Activated CD4-positive, alpha-beta T cell treated with anti-CD3 and anti-CD28 coated beads, Interleukin-2, amount 50 U/mL, for 48 hours (primary cell): ENCODE data around the gene RBP3.

Experiments
- DNase-seq, 2 experiments: peaks; one replicate each; pipeline ENCODE4 v3.0.0-alpha.2; 2020

The RBP3 gene

GRCh38 chr10:47359626-47360418 lies 11.7 kb downstream of the RBP3 start:
- DNase-seq: no peak

GRCh38 chr10:47360419-47361040 lies 12.4 kb downstream of the RBP3 start:
- no peak for DNase-seq

DNA sequence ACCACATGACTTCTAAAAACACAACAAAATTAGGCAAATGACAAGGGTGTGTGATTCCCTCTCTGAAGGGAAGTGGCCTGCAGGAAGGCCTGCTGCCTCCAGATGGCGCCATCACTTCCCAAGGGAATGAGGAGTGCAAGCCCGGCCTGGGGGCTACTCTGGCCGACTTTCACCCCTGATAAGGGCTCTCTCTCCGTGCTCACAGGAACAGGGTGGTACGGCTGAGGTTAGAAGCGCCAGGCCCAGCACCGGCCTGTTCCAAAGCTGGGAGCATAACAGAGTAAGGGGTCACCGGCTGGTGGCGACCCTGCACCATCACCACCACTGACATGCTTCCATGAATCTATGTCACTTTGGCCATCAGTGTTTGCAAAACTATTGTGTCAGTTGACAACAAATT lies 13.1 kb downstream of the RBP3 start:
- peak; percentile 45 to 54 for DNase-seq

- DNase-seq: no peak
Measured at GRCh38 chr10:47362199-47362598, 14.0 kb downstream of the RBP3 start.

GRCh38 chr10:47363781-47364180 lies 15.6 kb downstream of the RBP3 start:
- DNase-seq: no peak

DNA sequence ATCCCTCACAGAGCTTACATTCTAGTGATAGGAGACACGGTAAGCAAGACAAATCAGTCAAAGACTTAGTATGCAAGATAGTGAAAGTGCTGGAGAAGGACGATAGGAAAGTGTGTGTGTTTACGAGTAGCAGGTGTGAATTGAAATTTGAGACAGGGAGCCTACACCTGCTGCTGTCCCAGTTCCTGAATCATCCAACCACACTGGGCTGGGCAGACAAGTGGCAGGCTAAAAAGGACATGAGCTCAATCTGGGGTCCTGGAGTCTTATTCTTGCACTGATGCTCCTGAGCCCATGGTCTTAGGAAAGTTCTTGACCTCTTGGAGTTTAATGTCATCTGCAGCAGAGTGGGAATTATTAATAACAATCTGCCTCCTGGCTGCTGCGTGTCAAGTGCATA lies 16.2 kb downstream of the RBP3 start:
- no peak for DNase-seq

- DNase-seq: no peak
Measured at GRCh38 chr10:47364911-47365310, 16.7 kb downstream of the RBP3 start.

GRCh38 chr10:47365431-47366180 lies 17.4 kb downstream of the RBP3 start:
- DNase-seq: no peak

DNA sequence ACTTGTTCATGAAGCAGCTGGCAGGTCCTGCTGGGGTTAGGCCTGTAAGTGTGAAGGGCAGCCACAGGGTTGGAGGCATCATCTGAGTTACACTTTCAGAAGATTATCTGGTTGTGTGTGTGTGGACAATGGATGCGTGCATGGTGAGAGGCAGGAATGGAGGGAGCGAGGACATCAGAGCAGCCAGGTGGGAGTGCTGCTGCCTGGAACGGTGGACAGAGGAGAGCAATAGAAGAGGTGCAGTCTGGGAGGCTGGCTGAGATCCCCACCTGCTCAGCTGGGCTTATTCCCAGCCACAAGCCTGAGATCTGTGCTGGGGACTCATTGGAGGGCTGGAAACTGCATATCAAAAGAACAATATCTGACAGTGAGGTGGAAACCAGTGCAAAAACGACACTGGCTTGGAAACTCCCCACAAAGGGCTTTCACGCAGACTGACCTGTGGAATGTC lies 18.0 kb downstream of the RBP3 start:
- no peak for DNase-seq

DNA sequence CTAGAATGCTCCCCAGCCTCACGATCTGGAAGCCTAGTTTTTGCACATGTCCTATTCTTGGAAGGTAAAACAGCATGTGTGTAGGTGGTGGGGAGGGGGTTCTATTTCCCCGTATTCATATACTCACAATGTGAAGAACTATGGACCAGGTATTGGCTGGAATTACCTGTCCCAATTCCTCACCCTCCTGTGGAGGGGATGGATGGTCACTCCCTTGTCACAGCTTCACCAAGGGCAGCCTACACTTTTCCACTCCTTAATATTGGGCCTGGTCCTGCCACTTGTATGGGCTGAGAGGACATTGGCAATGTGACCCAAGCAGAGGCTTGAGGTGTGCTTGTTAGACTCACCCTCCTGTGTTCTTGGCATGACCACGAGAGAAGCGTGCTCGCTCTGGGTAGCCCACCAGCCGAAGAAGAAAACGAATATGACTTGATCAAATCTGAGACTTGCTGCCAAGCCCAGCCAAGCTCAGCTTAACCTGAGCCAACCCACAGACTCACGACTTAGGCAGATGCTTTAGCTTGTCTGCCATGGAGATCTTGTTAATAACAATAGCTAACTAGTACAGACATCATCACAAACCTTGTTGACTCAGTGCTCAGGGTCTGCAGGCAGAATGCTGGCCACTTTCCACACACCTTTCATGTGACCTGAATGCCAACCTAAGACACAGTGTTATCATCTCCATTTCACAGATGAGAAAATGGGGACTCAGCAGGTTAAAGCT lies 18.7 kb downstream of the RBP3 start:
- DNase-seq: no peak

DNA sequence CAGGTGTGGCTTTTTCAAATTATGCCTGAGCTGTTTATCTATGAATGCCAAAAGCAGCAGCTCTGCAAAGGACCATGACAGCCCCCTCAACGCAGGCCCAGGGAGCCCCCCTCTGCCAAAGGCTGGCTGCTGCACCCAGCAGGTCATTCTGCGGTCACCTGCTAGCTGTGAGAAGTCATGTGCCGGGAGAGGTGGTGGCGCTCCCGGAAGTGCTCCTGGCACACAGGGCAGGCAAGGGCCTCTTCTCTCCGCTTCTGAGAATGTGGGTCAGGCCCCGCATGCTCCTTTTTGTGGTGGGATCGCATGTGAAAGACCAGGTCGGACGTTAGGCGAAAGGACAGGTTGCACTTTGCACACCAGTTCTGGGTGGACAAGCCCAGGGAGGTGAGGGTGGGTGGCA lies 19.5 kb downstream of the RBP3 start:
- no peak for DNase-seq

DNA sequence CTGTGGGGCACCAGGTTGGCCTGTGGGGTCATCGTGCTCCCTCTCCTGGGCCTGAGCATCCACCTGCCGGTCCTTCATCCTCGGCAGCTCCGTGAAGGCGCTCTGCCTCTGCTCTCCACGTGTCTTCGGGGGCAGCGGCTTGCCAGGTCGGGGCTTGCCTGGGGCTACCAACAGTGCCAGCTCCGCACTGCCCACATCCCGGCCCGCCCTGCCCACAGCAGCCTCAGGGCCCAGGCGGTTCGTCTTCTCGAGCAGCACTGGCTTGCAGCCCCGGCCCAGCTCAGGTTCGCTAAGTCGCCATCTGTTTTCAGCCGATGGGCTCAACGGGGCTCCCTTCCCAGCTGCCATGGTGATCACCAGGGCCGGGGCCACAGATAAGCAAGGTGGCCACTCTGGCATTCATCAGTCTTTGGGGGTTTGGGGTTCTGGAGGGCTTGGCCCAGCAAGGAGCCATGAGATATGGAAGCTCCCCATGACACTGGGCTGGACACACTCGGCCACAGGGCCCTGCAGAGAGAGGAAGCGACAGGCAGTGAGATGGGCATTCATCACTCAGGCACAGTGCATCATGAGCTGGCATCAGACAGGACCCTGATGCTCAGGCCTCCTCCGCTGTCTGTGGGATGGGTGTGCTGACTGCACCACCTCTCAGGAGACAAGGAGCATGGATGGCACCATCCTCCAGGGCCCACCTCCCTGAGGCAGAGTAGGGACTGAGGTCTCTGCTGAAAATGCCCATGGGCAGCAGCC lies 20.4 kb downstream of the RBP3 start:
- DNase-seq: no peak

DNA sequence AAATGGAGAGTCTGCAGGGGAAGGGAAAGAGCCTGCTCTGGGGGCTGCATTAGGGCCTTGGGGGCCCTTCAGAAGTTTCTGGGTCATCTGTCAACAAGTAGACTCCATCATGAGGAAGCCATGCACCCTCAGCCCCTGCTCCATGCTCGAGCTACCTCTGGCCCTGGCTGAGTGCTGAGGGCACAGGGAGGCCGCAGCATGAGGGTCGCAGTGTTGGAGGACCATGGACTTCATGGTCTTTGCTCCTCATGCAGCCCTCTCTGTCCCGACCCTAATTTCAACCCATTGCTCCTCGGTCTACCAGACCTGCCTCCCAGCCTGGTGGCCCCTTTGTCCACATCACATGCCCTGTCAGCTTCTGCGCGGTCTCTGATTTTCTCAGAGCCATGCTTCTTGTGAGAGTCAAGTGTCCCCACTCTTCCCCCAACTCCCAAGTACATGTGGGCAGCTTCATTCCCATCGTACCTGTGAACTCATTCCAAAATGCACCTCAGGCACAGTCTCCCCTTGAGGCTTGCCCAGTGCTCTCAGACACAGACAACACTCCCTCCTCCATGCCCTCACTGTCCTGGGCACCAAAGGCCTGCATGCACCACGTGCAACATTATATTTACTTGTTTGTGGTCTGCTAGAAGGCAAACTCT lies 21.2 kb downstream of the RBP3 start:
- DNase-seq: no peak

- no peak for DNase-seq
Measured at GRCh38 chr10:47370015-47370767, 22.0 kb downstream of the RBP3 start.

- DNase-seq: no peak
Measured at GRCh38 chr10:47370878-47371277, 22.7 kb downstream of the RBP3 start.

- no peak for DNase-seq
Measured at GRCh38 chr10:47371629-47372485, 23.7 kb downstream of the RBP3 start.

- no peak for DNase-seq
Measured at GRCh38 chr10:47372726-47373125, 24.6 kb downstream of the RBP3 start.

DNA sequence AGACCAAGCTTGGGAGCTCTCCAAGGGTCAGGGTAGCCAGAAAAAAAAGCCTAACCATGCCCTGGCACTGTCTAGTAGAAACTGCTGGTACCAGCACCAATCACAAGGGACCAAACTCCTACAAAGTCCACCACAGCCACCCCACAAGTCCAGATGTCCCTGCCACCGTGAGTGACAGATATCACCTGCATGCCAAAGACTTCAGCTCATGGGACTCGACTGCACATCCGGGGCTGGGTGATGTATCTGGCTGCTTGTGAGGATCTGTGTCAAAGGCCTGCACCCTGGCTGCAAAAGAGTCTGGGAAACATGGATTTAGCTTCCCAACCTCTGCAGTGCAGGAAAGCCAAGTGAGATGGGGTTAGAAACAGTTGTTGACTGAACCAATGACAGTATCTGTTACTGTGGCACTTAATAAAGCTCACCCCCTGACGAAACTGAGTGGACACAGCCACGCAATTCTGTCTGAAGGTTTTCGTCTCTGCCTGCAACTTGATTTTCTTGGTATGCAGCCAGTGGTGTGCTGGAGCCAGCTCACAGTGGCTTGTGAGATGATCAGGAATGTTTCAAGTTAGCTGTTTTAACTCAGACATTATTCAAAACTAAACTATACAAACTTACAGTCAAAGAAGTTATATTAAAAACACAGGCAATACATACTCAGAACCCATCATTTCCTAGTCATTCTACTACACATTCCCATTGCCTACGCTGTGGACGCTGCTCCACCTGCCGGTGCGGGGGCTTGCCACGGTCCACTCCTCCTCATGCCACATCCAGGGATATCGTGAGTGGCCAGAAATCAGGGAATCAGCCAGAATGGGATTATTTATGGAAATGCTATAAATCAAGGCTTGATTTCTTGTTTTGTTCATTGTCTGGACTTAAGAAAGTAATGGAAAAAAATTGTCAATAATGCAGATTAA lies 26.7 kb downstream of the RBP3 start:
- no peak for DNase-seq
